Epidermal melanocyte (primary cell): ENCODE data around the gene RASAL2.
"Not testable (repeated sequence)": the region's sequence is repeated elsewhere in the genome, so short reads cannot be mapped to it uniquely, and the experiment has no call there.

Source experiments
- DNase-seq: peaks from one replicate; pipeline ENCODE4 v3.0.0; 2011; ENCODE audit warnings: low spot score; ENCODE audit not compliant: insufficient read length

RASAL2 gene

GRCh38 chr1:178066908-178067614 lies 26.8 kb upstream of the RASAL2 start:
- DNase-seq: no peak

GRCh38 chr1:178071811-178072210 lies 22.1 kb upstream of the RASAL2 start:
- DNase-seq: no peak

GRCh38 chr1:178072326-178072725 lies 21.6 kb upstream of the RASAL2 start:
- no peak for DNase-seq

- no peak for DNase-seq
Observed at GRCh38 chr1:178075333-178075732, 18.6 kb upstream of the RASAL2 start.

GRCh38 chr1:178076607-178077006 lies 17.3 kb upstream of the RASAL2 start:
- DNase-seq: no peak

- DNase-seq: no peak
Observed at GRCh38 chr1:178077917-178078316, 16.0 kb upstream of the RASAL2 start.

- no peak for DNase-seq
Observed at GRCh38 chr1:178086294-178086693, 7.6 kb upstream of the RASAL2 start.

- peak; percentile 34 for DNase-seq
Observed at GRCh38 chr1:178086766-178087165, 7.1 kb upstream of the RASAL2 start.

- no peak for DNase-seq
Observed at GRCh38 chr1:178088651-178089050, 5.3 kb upstream of the RASAL2 start.

- not testable (repeated sequence) for DNase-seq
Observed at GRCh38 chr1:178091454-178091853, 2.5 kb upstream of the RASAL2 start.

- DNase-seq: no peak
Observed at GRCh38 chr1:178091986-178092745, 1.7 kb upstream of the RASAL2 start.

- DNase-seq: no peak
Observed at GRCh38 chr1:178092878-178093493, 918 bp upstream of the RASAL2 start.

- peak; percentile 98 for DNase-seq
Observed at GRCh38 chr1:178093494-178093950, 382 bp upstream of the RASAL2 start.

- DNase-seq: no peak
Observed at GRCh38 chr1:178094739-178095645, 1.1 kb downstream of the RASAL2 start.

- no peak for DNase-seq
Observed at GRCh38 chr1:178096421-178096820, 2.5 kb downstream of the RASAL2 start.

- no peak for DNase-seq
Observed at GRCh38 chr1:178098262-178098661, 4.4 kb downstream of the RASAL2 start.

- no peak for DNase-seq
Observed at GRCh38 chr1:178101266-178101630, 7.3 kb downstream of the RASAL2 start.

GRCh38 chr1:178101654-178102053 lies 7.8 kb downstream of the RASAL2 start:
- DNase-seq: no peak

- DNase-seq: no peak
Observed at GRCh38 chr1:178102218-178102617, 8.3 kb downstream of the RASAL2 start.

- DNase-seq: no peak
Observed at GRCh38 chr1:178107823-178108222, 13.9 kb downstream of the RASAL2 start.
